Neural crest cell (in vitro differentiated cells): ENCODE data around the gene MAPK11. TPM values are rescaled to one million over a fixed set of nuclear protein-coding genes. Genes with fewer than 3 reads are reported as not detected.

Experiments
- DNase-seq: peaks from one replicate; pipeline ENCODE4 v3.0.0; 2021; ENCODE audit warnings: low read depth, mixed read lengths, low spot score
- H3K27ac Mint-ChIP-seq: one replicate; pipeline ENCODE4 v1.8.0; 2021; ENCODE audit warnings: mild to moderate bottlenecking, mixed read lengths; ENCODE audit not compliant: unreplicated experiment
- H3K27me3 Mint-ChIP-seq: 2 replicates; pipeline ENCODE4 v1.8.0; 2021; ENCODE audit warnings: low read depth, mild to moderate bottlenecking, mixed read lengths
- H3K36me3 Mint-ChIP-seq: 2 replicates; pipeline ENCODE4 v1.8.0; 2021; ENCODE audit warnings: low read depth, mild to moderate bottlenecking, mixed read lengths
- H3K4me1 Mint-ChIP-seq: 2 replicates; pipeline ENCODE4 v1.8.0; 2021; ENCODE audit warnings: mixed read lengths
- H3K4me3 Mint-ChIP-seq: one replicate; pipeline ENCODE4 v1.8.0; 2021; ENCODE audit warnings: mild to moderate bottlenecking, mixed read lengths
- H3K9me3 Mint-ChIP-seq: 2 replicates; pipeline ENCODE4 v1.8.0; 2021; ENCODE audit warnings: mixed read lengths
- total RNA-seq: library from RNA; stranded (reverse); gene quantifications from 2 replicates; pipeline ENCODE4 v1.2.1, GENCODE V29; 2021
- TF ChIP-seq, protein P1 (sequence below): fragments of 200-600 bp; sonication (generic); conservative IDR thresholded peaks from 2 replicates; pipeline ENCODE4 v1.5.0; 2021; ENCODE audit warnings: antibody characterized with exemption, mild to moderate bottlenecking

Gene MAPK11
- total RNA-seq, 1 donor from 2014 or later: 16.3 TPM

GRCh38 chr22:50255099-50255498, 15.1 kb downstream of the MAPK11 start:
- Mint-ChIP-seq H3K9me3 (no peaks in the 10 kb centered on the region), H3K27ac (no peak overlapping the region), H3K36me3 (no peaks in the 10 kb centered on the region), H3K27me3 (no peaks in the 10 kb centered on the region), H3K4me1 (peaks cover 3% of the 10 kb centered on the region), H3K4me3 (no peak overlapping the region)
- DNase-seq: no peak
- TF ChIP-seq, protein P1, sequence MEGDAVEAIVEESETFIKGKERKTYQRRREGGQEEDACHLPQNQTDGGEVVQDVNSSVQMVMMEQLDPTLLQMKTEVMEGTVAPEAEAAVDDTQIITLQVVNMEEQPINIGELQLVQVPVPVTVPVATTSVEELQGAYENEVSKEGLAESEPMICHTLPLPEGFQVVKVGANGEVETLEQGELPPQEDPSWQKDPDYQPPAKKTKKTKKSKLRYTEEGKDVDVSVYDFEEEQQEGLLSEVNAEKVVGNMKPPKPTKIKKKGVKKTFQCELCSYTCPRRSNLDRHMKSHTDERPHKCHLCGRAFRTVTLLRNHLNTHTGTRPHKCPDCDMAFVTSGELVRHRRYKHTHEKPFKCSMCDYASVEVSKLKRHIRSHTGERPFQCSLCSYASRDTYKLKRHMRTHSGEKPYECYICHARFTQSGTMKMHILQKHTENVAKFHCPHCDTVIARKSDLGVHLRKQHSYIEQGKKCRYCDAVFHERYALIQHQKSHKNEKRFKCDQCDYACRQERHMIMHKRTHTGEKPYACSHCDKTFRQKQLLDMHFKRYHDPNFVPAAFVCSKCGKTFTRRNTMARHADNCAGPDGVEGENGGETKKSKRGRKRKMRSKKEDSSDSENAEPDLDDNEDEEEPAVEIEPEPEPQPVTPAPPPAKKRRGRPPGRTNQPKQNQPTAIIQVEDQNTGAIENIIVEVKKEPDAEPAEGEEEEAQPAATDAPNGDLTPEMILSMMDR: no peak

DNA sequence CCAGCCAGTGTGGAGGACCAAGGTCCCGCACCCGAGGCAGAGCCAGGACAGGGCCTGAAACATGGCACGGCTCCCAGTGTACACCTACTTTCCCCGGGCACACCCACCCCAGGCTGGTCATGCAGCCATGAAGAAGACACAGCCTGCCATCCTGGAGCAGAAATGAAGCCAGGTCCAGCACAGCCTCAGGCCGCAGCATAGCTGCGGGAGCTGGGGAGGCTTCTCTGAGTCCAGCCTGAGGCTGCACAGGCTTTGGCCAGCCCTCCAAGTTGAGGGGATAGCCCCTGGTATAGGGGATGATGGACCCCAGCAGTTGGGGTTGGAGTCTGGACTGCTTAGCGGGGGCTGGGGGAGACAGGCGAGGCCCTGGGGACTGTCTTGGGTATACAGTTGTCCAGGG, 16.2 kb downstream of the MAPK11 start:
- DNase-seq: no peak

GRCh38 chr22:50253046-50253915, 16.9 kb downstream of the MAPK11 start:
- peak overlapping the region; percentile 67 for H3K4me3 Mint-ChIP-seq

More for the DNA sequence above, 16.2 kb downstream of the MAPK11 start:
- Mint-ChIP-seq H3K4me1 (peaks cover 5% of the 10 kb centered on the region), H3K9me3 (no peaks in the 10 kb centered on the region), H3K27me3 (no peaks in the 10 kb centered on the region), H3K36me3 (no peaks in the 10 kb centered on the region), H3K4me3 (peak overlapping the region; percentile 67), H3K27ac (no peak overlapping the region)
- TF ChIP-seq, protein P1: no peak

GRCh38 chr22:50252082-50253045, 17.8 kb downstream of the MAPK11 start:
- no peak overlapping the region for H3K27ac Mint-ChIP-seq
- no peaks in the 10 kb centered on the region for H3K9me3 Mint-ChIP-seq
- no peaks in the 10 kb centered on the region for H3K36me3 Mint-ChIP-seq
- no peaks in the 10 kb centered on the region for H3K27me3 Mint-ChIP-seq
- DNase-seq: peak; percentile 52
- peak overlapping the region; percentile 77 for H3K4me3 Mint-ChIP-seq
- TF ChIP-seq, protein P1: peak; percentile 65
- H3K4me1 Mint-ChIP-seq: peaks cover 10% of the 10 kb centered on the region

More at GRCh38 chr22:50253046-50253915, 16.9 kb downstream of the MAPK11 start:
- DNase-seq: no peak
- H3K27me3 Mint-ChIP-seq: no peaks in the 10 kb centered on the region
- no peak overlapping the region for H3K27ac Mint-ChIP-seq
- H3K9me3 Mint-ChIP-seq: no peaks in the 10 kb centered on the region
- no peaks in the 10 kb centered on the region for H3K36me3 Mint-ChIP-seq
- H3K4me1 Mint-ChIP-seq: peaks cover 5% of the 10 kb centered on the region
- TF ChIP-seq, protein P1: no peak

DNA sequence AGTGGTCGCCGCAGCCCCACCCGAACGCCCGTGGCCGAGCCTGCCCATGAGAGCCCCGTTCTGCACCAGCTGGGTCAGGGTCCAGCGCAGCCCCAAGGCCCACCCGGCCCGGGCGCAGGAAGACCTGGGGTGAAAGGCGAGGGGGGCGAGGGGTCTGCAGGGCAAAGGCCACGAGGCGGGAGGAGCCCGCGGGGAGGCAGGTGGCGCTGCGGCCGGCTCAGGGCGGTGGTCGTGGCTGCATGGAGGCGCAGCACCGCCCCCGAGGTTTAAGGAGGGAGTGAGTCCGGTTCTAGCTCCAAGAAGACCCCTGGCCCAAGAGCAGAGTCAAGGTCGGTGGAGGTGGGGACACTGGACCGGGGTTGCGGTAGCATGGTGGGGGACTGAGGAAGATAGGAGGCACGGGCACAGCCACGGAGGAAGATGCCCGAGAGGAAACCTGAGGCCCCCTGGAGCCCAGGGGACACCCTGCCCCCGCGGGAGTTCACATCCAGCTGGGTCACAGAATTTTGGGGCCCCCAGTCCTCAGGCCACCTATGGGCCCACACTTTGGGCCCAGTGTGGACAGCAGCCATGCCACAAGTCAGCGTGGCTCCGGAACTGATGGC, 18.6 kb downstream of the MAPK11 start:
- no peak for DNase-seq
- Mint-ChIP-seq H3K9me3 (no peaks in the 10 kb centered on the region), H3K27ac (no peak overlapping the region), H3K4me1 (peaks cover 10% of the 10 kb centered on the region), H3K4me3 (peak overlapping the region; percentile 44), H3K27me3 (no peaks in the 10 kb centered on the region), H3K36me3 (no peaks in the 10 kb centered on the region)
- TF ChIP-seq, protein P1: no peak
